GM12891 (cell line): ENCODE results near the gene STYXL1.

ENCODE experiments used
- POLR2A ChIP-seq: IDR thresholded peaks from 2 replicates; pipeline ENCODE4 v1.6.1; 2011; ENCODE audit warnings: low read depth, low read length, control low read depth
- POLR2AphosphoS5 ChIP-seq: IDR thresholded peaks from 2 replicates; pipeline ENCODE4 v1.6.1; 2011; ENCODE audit warnings: low read depth, low read length, control low read depth
- SPI1 ChIP-seq: IDR thresholded peaks from 2 replicates; pipeline ENCODE4 v1.6.1; 2011; ENCODE audit warnings: low read depth, low read length, control low read depth
- TAF1 ChIP-seq: IDR thresholded peaks from 2 replicates; pipeline ENCODE4 v1.6.1; 2011; ENCODE audit warnings: low read depth, low read length, control low read depth

DNA sequence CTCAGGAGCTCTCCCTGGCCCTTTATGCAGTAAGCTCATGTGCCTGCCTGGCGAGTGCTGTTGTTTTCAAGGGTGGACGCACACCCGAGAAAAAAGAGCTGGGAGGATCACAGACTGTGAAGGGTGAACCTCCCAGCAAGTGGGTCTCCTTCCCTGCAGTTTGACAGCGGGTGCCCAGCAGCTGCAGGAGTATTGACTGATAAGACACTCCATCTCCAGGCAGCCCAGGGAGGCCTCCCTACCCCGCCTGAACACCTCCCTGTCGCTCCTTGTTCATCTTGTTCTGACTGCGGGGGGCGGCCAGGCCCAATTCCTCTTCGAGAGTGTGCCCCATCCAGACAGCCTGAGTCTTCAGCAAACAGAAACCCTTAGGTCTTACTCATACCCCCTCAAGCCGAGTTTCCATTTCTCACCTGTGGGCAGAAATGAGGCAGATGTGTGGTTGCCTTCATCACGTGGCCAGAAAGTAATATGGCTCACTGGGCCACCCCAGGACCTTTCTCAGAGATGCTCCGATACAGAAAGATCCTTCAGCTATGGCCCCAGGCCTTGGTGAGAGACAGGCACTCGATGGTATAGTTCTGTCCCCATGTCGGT is 17.3 kb upstream of the STYXL1 start:
- no peak for TF ChIP-seq SPI1
- TF ChIP-seq TAF1, result no peak
- TF ChIP-seq POLR2A, result no peak
- no peak for TF ChIP-seq POLR2AphosphoS5
